Glutamatergic neuron (in vitro differentiated cells): ENCODE data around the gene CELF2. TPM values are rescaled to one million over a fixed set of nuclear protein-coding genes. Genes with fewer than 3 reads are reported as not detected.

ENCODE experiments used
- DNase-seq: peaks from one replicate; pipeline ENCODE4 v3.0.0; 2022
- H3K27ac Mint-ChIP-seq: one replicate; pipeline ENCODE4 v1.8.0; 2020; ENCODE audit warnings: mild to moderate bottlenecking, mixed read lengths, inconsistent platforms; ENCODE audit not compliant: unreplicated experiment
- H3K27me3 Mint-ChIP-seq: one replicate; pipeline ENCODE4 v1.8.0; 2020; ENCODE audit warnings: mild to moderate bottlenecking, moderate library complexity, mixed read lengths, inconsistent platforms; ENCODE audit not compliant: unreplicated experiment
- H3K36me3 Mint-ChIP-seq: one replicate; pipeline ENCODE4 v1.8.0; 2020; ENCODE audit warnings: mild to moderate bottlenecking, mixed read lengths, inconsistent platforms; ENCODE audit not compliant: unreplicated experiment
- H3K4me1 Mint-ChIP-seq: one replicate; pipeline ENCODE4 v1.8.0; 2020; ENCODE audit warnings: mild to moderate bottlenecking, low read depth, mixed read lengths, inconsistent platforms; ENCODE audit not compliant: unreplicated experiment
- H3K4me3 Mint-ChIP-seq: one replicate; pipeline ENCODE4 v1.8.0; 2020; ENCODE audit warnings: mild to moderate bottlenecking, mixed read lengths, inconsistent platforms; ENCODE audit not compliant: unreplicated experiment
- H3K9me3 Mint-ChIP-seq: one replicate; pipeline ENCODE4 v1.8.0; 2020; ENCODE audit warnings: mild to moderate bottlenecking, moderate library complexity, mixed read lengths, inconsistent platforms; ENCODE audit not compliant: unreplicated experiment
- total RNA-seq: library from RNA; stranded (reverse); fragmentation: NEBNext Ultra II Directional; extraction: Animal tissue kit (Norgen Biotek cat#: 25700); gene quantifications from one replicate; pipeline ENCODE4 v1.2.1, GENCODE V29; 2021; ENCODE audit not compliant: unreplicated experiment
- TF ChIP-seq, protein P1 (sequence below): fragments of 200-600 bp; sonication (generic); IDR thresholded peaks from one replicate; pipeline ENCODE4 v1.5.0; 2021; ENCODE audit not compliant: partially characterized antibody, unreplicated experiment

The CELF2 gene
- total RNA-seq, 1 donor from 2014 or later, result 47.4 TPM

DNA sequence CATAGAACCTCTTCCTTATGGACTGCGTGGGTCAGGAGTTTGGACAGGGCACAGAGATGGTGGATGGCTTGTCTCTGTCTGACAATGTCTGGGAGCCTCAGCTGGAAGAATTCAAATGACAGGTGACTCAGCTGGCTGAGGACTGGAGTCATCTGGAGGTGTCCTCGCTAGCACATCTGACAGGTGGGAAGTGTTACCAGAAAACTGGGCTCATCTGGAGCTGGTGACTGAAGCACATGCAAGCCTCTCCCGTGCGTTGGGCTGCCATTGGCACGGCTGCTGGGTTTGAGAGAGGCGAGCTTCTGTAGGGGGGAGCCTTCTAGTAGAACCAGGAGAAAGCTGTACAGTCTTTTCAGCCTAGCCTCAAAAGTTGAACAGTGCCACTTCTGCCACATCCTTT is 71.0 kb downstream of the CELF2 start:
- Mint-ChIP-seq H3K4me3 (no peak overlapping the region), H3K27me3 (no peaks in the 10 kb centered on the region), H3K27ac (no peak overlapping the region), H3K36me3 (no peaks in the 10 kb centered on the region), H3K4me1 (peaks cover 11% of the 10 kb centered on the region), H3K9me3 (no peaks in the 10 kb centered on the region)
- TF ChIP-seq, protein P1, sequence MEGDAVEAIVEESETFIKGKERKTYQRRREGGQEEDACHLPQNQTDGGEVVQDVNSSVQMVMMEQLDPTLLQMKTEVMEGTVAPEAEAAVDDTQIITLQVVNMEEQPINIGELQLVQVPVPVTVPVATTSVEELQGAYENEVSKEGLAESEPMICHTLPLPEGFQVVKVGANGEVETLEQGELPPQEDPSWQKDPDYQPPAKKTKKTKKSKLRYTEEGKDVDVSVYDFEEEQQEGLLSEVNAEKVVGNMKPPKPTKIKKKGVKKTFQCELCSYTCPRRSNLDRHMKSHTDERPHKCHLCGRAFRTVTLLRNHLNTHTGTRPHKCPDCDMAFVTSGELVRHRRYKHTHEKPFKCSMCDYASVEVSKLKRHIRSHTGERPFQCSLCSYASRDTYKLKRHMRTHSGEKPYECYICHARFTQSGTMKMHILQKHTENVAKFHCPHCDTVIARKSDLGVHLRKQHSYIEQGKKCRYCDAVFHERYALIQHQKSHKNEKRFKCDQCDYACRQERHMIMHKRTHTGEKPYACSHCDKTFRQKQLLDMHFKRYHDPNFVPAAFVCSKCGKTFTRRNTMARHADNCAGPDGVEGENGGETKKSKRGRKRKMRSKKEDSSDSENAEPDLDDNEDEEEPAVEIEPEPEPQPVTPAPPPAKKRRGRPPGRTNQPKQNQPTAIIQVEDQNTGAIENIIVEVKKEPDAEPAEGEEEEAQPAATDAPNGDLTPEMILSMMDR, result no peak
- no peak for DNase-seq

DNA sequence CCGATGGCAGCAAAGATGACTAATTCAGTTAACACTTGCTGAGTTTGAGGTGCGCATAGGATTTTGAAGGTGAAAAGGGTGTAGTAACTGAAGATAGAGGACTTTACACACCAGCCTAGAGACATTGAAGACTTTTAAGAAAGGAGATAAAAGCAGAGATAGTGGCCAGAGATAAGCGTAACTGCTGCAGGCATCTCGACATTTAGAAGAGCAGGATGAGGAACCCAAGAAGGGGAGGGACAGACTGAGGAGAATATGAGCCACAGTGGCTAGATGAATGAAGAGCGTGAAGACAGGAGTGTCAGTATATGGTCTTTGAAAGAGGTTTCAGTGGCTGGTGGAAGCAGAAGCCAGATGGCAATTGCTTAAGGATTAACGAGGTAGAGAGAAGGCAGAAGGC is 71.6 kb downstream of the CELF2 start:
- Mint-ChIP-seq H3K4me3 (no peak overlapping the region), H3K27ac (no peak overlapping the region), H3K9me3 (no peaks in the 10 kb centered on the region), H3K27me3 (no peaks in the 10 kb centered on the region), H3K36me3 (no peaks in the 10 kb centered on the region), H3K4me1 (peaks cover 6% of the 10 kb centered on the region)
- no peak for DNase-seq
- TF ChIP-seq, protein P1, result no peak

DNA sequence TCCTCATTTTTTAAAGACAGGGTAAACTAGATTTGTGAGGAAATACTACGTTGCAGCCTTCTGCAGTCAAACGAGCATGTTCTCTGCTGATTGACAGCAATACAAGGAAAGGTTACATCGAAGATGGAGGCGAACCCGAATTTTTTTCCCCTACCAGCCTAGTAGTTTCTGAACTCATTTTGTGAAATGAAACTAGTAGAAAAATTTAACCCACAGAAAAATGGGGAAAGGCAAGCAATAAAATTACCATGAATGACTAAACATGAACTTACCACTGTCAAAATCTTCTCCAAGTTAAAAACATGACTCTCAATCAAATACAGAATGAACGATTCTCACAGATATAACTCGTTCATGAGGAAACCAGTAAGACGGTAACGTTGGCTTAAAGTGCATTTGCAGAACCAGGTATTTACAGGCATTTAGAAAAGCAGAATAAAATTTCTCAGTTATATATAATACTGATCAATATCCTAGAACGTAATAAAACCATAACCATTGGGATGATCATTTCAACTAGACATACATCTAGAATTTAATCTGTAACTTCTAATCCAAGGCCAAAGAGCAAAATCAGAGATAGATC is 73.9 kb downstream of the CELF2 start:
- H3K9me3 Mint-ChIP-seq, result no peaks in the 10 kb centered on the region
- no peak overlapping the region for H3K4me3 Mint-ChIP-seq
- DNase-seq, result no peak
- TF ChIP-seq, protein P1, result no peak
- no peak overlapping the region for H3K27ac Mint-ChIP-seq
- H3K27me3 Mint-ChIP-seq, result no peaks in the 10 kb centered on the region
- H3K4me1 Mint-ChIP-seq, result peaks cover 6% of the 10 kb centered on the region
- H3K36me3 Mint-ChIP-seq, result no peaks in the 10 kb centered on the region

DNA sequence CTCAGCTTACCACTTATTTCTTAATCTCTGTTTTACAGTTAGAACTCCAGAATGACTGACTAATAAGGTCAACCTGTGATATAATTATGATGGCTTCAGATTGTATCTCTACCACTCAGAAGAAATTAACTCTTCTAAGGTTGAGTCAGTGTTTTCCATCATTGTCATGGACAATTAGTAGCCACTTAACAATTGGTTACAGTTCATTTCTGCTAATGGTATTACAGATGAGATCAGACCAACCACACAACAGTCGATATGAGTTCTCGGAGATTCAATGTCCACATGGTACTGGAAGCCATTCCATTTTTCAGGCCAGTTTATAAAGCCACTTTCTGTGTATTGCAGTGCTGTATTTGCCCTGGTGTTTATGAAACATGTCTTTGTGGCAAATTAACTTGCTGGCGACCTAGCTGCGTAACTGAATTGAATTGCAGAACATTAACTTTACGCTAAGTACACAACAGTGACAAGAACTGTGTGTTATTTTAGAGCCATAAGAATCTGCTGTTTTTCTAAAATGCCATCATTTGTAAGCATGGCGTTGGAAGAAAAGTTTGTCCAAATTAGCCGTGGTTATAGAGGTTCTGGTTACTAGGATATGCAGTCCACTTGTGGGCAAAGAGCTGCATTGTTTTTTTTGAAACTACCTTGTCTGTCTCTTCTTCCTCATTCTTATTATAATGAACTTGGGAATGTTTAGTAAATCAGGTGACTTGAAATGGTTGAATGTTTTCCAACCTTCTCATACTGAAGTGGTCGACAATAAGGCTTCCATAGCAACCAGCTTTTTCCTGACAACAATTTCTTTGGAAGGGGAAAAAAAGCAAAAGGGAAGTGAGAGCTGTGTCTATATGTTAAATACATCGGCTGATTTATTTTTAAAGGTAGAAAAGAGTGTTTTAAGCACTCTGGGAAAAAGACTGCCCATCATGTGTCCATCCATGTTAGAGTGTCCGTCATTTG is 76.4 kb downstream of the CELF2 start:
- Mint-ChIP-seq H3K4me3 (no peak overlapping the region), H3K27me3 (no peaks in the 10 kb centered on the region), H3K9me3 (no peaks in the 10 kb centered on the region), H3K36me3 (no peaks in the 10 kb centered on the region), H3K27ac (no peak overlapping the region), H3K4me1 (peaks cover 13% of the 10 kb centered on the region)
- TF ChIP-seq, protein P1, result no peak
- DNase-seq, result no peak

DNA sequence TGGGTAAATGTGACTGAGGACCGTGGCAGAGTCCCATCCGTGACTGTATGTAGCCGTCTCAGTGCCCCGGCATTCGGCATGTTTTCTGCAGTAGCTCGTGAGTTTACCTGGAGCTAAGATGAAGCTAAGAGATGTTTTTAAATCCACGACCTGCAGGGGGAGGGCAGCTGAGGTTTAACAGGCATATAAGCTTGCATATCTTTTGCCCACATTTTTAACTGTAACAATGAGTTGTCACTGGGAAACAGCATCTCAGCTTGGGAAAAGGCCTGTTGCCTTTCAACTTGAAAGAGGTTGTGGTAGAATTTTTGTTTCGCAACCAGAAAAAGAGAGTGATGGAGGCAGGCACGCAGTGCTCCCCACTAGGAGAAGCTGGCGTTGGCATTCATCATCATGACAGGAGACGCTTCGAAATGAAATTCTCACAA is 77.7 kb downstream of the CELF2 start:
- TF ChIP-seq, protein P1, result no peak
- no peaks in the 10 kb centered on the region for H3K27me3 Mint-ChIP-seq
- H3K9me3 Mint-ChIP-seq, result no peaks in the 10 kb centered on the region
- H3K36me3 Mint-ChIP-seq, result no peaks in the 10 kb centered on the region
- no peak overlapping the region for H3K27ac Mint-ChIP-seq
- H3K4me1 Mint-ChIP-seq, result peaks cover 13% of the 10 kb centered on the region
- no peak overlapping the region for H3K4me3 Mint-ChIP-seq
- DNase-seq, result no peak
